Dedifferentiated amniotic fluid mesenchymal stem cell (primary cell): Measurements from ENCODE around the gene EML1.
"Not testable (repeated sequence)": the region's sequence is repeated elsewhere in the genome, so short reads cannot be mapped to it uniquely, and the experiment has no call there.

Experiments
- DNase-seq: peaks from one replicate; pipeline ENCODE4 v3.0.0-alpha.2; 2016; ENCODE audit errors: extremely low spot score

The EML1 gene

GRCh38 chr14:99937475-99938244 lies 144.4 kb downstream of the EML1 start:
- no peak for DNase-seq

GRCh38 chr14:99938376-99938775 lies 145.2 kb downstream of the EML1 start:
- DNase-seq, result no peak

GRCh38 chr14:99938896-99939295 lies 145.7 kb downstream of the EML1 start:
- no peak for DNase-seq

- no peak for DNase-seq
Observed at GRCh38 chr14:99939421-99939820, 146.2 kb downstream of the EML1 start.

GRCh38 chr14:99940064-99940463 lies 146.9 kb downstream of the EML1 start:
- no peak for DNase-seq

GRCh38 chr14:99941211-99941610 lies 148.0 kb downstream of the EML1 start:
- DNase-seq, result no peak

GRCh38 chr14:99943620-99944019 lies 150.4 kb downstream of the EML1 start:
- no peak for DNase-seq

- no peak for DNase-seq
Observed at GRCh38 chr14:99944241-99944651, 151.0 kb downstream of the EML1 start.

- no peak for DNase-seq
Observed at GRCh38 chr14:99945732-99946651, 152.8 kb downstream of the EML1 start.

GRCh38 chr14:99946652-99947489 lies 153.7 kb downstream of the EML1 start:
- no peak for DNase-seq

- DNase-seq, result no peak
Observed at GRCh38 chr14:99947695-99948094, 154.5 kb downstream of the EML1 start.

- DNase-seq, result not testable (repeated sequence)
Observed at GRCh38 chr14:99949011-99949732, 156.0 kb downstream of the EML1 start.

GRCh38 chr14:99950181-99950580 lies 157.0 kb downstream of the EML1 start:
- DNase-seq, result no peak

GRCh38 chr14:99951085-99951484 lies 157.9 kb downstream of the EML1 start:
- DNase-seq, result no peak

GRCh38 chr14:99952039-99952438 lies 158.8 kb downstream of the EML1 start:
- no peak for DNase-seq

- DNase-seq, result no peak
Observed at GRCh38 chr14:99952453-99952852, 159.2 kb downstream of the EML1 start.

GRCh38 chr14:99955826-99956455 lies 162.7 kb downstream of the EML1 start:
- no peak for DNase-seq

GRCh38 chr14:99958380-99958779 lies 165.2 kb downstream of the EML1 start:
- DNase-seq, result no peak

- DNase-seq, result no peak
Observed at GRCh38 chr14:99961826-99962518, 168.8 kb downstream of the EML1 start.

- no peak for DNase-seq
Observed at GRCh38 chr14:99964979-99965378, 171.8 kb downstream of the EML1 start.
